ENCODE data around the gene FAM118B. TPM values are rescaled to one million over a fixed set of nuclear protein-coding genes. Genes with fewer than 3 reads are reported as not detected.

The FAM118B gene
- total RNA-seq, 1 experiment from 2014 or later: 41.6 TPM

DNA sequence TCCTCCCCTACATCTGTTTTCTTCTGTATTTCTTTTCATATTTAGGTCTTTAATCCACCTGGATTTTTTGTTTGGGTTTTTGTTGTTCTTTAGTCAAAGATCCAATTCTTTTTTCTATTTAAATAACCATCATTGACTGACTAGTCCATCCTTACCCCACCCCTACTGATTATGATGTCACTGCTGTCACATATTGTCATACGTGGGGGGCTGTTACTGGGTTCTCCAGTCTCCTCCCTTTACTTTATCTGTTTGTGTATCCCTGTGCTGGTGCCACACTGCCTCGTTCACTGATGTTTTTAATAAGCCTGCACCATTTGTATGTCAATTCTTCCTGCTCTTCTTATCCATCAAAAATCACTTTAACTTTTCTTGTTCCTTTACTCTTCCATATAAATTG, 85.4 kb downstream of the FAM118B start:
- DNase-seq (ENCODE audit: low read depth, low spot score): no peak
- POLR2A ChIA-PET: no interaction called here
- CTCF ChIA-PET: no interaction called here

DNA sequence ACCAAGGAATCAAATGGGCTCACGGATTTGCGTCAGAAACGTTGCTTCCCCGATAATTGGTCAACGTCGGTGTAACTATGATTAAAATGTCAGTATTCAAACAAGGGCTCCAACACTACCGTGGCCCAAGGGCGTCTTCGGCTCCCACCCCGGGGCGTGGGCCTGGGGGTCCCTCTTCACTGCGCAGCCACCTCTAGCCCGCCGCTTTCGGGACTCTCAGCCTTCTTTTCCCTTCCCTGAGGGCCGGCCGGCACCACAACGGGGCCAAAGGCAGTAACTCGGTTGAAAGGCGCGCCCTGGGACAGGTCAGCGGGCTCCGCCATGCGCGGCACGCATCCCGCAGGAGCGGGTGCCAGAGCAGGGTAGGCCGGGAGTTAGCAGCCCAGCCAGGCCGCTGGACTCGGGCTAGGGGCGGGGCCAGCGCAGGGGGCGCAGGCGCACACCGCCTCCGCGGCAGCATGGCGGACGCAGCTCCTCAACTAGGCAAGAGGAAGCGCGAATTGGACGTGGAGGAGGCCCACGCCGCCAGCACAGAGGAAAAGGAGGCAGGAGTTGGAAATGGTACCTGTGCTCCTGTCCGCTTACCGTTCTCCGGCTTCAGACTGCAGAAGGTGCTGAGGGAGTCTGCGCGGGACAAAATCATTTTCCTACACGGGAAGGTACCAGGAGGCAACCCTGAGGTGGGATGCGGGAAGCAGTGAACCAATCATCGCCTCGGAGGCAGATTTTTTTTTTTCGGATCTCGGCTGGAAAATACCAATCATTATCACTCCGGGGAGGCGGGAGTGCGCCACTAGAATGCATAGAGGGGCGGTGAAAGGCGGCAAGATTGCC, 92.3 kb downstream of the FAM118B start, which contains the start of gene DCPS:
TSS of gene DCPS (plus strand) at position 438 of the 834 bp plus-strand sequence. CDS start at position 459, 21 bp downstream.
- intact Hi-C loops (cut with micrococcal nuclease; ENCODE audit: unreplicated experiment): no loop called here
- no TSS peak for BruUV-seq (replicated peaks)
- in situ Hi-C loops (cut with HindIII; ENCODE audit: low pct_unique_long_range_greater_than_20kb, low sequenced_read_pairs): no loop called here
- no peaks in the 10 kb centered on the region for H3K27me3 ChIP-seq (ENCODE audit: control insufficient read depth, insufficient read depth, low read length)
- peak; percentile 99 for ATAC-seq
- H3K9me3 ChIP-seq (ENCODE audit: control insufficient read depth, insufficient read depth, low read depth, low read length): no peaks in the 10 kb centered on the region
- TF ChIP-seq POLR2AphosphoS5 (IDR thresholded peaks at IDR 0.05; ENCODE audit: low read depth, low read length) (peak; percentile 97), SIN3A (IDR thresholded peaks at IDR 0.05; ENCODE audit: borderline replicate concordance, insufficient read depth, low read depth, low read length) (peak; percentile 79), TCF7L2 (IDR thresholded peaks at IDR 0.05; ENCODE audit: low read depth, low read length) (peak; percentile 91), REST (IDR thresholded peaks at IDR 0.05; ENCODE audit: insufficient read depth in 1 of 2, low read depth in 2 of 2, low read length in 1 of 2) (no peak)
- H3K4me1 ChIP-seq (ENCODE audit: control insufficient read depth, insufficient read depth, low read length): peaks cover 7% of the 10 kb centered on the region; the same call in 1 of the 2 replicates
- peak within 1 kb of the TSS; percentile 98 for H3K27ac ChIP-seq (ENCODE audit: low read length)
- no peak for DNase-seq (ENCODE audit: low read depth, low spot score)
- CTCF ChIA-PET: interaction anchor here (0.7 to 1.1 kb wide), 2 partner anchors 52 to 177 kb away, joined by 4 read pairs; partner anchors contain the start of gene ST3GAL4
- peak within 1 kb of the TSS; percentile 72 to 75 for H3K4me3 ChIP-seq (ENCODE audit: low read depth in 2 of 2, low read length in 2 of 2)
- POLR2A ChIA-PET: no interaction called here
- no peaks in the 10 kb centered on the region for H3K36me3 ChIP-seq (ENCODE audit: control insufficient read depth, insufficient read depth, low read length)

More for the DNA sequence above, 85.4 kb downstream of the FAM118B start:
- TF ChIP-seq POLR2AphosphoS5 (IDR thresholded peaks at IDR 0.05; ENCODE audit: low read depth, low read length): no peak
- no peak for TF ChIP-seq SIN3A (IDR thresholded peaks at IDR 0.05; ENCODE audit: borderline replicate concordance, insufficient read depth, low read depth, low read length)
- TF ChIP-seq CTCF (IDR thresholded peaks at IDR 0.05): no peak
- TF ChIP-seq TCF7L2 (IDR thresholded peaks at IDR 0.05; ENCODE audit: low read depth, low read length): no peak
- TF ChIP-seq REST (IDR thresholded peaks at IDR 0.05; ENCODE audit: insufficient read depth in 1 of 2, low read depth in 2 of 2, low read length in 1 of 2): no peak
- in situ Hi-C loops (cut with HindIII; ENCODE audit: low pct_unique_long_range_greater_than_20kb, low sequenced_read_pairs) (no loop called here), intact Hi-C loops (cut with micrococcal nuclease; ENCODE audit: unreplicated experiment) (no loop called here)
- BruUV-seq (replicated peaks): no TSS peak
- no peak for ATAC-seq
- Histone ChIP-seq H3K4me1 (ENCODE audit: control insufficient read depth, insufficient read depth, low read length) (no peaks in the 10 kb centered on the region), H3K27me3 (ENCODE audit: control insufficient read depth, insufficient read depth, low read length) (no peaks in the 10 kb centered on the region), H3K9me3 (ENCODE audit: control insufficient read depth, insufficient read depth, low read depth, low read length) (no peaks in the 10 kb centered on the region), H3K27ac (ENCODE audit: low read length) (no peak overlapping the region), H3K4me3 (ENCODE audit: low read depth in 2 of 2, low read length in 2 of 2) (no peak overlapping the region), H3K36me3 (ENCODE audit: control insufficient read depth, insufficient read depth, low read length) (no peaks in the 10 kb centered on the region; the same call in 1 of the 2 replicates)

Measured in Panc1 (cell line).